ENCODE measurements around the gene IGSF9. TPM values are rescaled to one million over a fixed set of nuclear protein-coding genes. Genes with fewer than 3 reads are reported as not detected.

Gene IGSF9
- total and polyA plus RNA-seq, 8 donors = 2.0 to 36.2 (median 7.8) TPM

DNA sequence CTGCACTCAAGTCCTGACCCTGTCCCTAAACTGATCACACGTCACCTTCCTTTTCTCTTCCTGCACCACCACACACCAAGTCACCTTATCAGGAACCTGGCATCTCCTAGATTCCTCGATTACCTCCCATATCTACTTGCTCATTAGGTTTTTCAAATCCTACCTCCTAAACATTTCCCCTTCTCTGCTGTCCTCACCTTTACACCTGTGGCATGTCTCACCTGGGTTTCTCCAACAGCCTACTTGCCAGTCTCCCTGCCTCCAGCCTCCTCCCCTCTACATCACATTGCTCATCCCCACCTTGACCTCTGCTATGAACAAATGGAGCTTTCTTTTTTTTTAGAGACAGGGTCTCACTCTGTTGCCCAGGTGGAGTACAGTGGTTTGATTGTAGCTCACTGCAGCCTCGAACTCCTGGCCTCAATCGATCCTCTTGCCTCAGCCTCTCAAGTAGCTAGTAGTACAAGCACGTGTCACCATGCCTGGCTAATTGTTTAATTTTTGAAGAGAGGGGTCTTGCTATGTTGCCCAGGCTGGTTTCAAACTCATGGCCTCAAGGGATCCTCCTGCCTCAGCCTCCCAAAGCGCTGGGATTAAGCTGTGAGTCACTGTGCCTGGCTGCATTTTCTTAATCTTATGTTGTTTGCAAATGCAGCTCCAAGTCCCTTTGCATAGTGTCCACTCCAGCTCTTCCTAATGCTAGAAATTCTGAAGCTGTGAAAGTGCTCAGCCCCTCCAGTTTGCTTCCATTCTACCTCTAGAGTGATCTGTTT is 6.3 kb downstream of the IGSF9 start:
- Histone ChIP-seq H3K27me3 (peaks cover 0 to 43% (median 0%) of the 10 kb centered on the region in 3 donors), H3K36me3 (no peaks in the 10 kb centered on the region), H3K9me3 (no peaks in the 10 kb centered on the region), H3K4me1 (peaks cover 12 to 35% (median 22%) of the 10 kb centered on the region in 4 donors), H3K4me3 (no peak overlapping the region), H3K27ac (peak overlapping the region in 4 of 5 donors; percentile 54 to 80 (median 69))
- intact Hi-C loops (cut with DNase I; ENCODE audit: low total_unique reads) = no loop called here
- 71 to 88% (median 77%) methylated on average over 6 of the region's 6 CpGs for WGBS, 5 donors
- TF ChIP-seq POLR2A (IDR thresholded peaks at IDR 0.05) (no peak), EP300 (IDR thresholded peaks at IDR 0.05) (no peak), POLR2AphosphoS5 (IDR thresholded peaks at IDR 0.05) (no peak)
- TF ChIP-seq, protein P1, sequence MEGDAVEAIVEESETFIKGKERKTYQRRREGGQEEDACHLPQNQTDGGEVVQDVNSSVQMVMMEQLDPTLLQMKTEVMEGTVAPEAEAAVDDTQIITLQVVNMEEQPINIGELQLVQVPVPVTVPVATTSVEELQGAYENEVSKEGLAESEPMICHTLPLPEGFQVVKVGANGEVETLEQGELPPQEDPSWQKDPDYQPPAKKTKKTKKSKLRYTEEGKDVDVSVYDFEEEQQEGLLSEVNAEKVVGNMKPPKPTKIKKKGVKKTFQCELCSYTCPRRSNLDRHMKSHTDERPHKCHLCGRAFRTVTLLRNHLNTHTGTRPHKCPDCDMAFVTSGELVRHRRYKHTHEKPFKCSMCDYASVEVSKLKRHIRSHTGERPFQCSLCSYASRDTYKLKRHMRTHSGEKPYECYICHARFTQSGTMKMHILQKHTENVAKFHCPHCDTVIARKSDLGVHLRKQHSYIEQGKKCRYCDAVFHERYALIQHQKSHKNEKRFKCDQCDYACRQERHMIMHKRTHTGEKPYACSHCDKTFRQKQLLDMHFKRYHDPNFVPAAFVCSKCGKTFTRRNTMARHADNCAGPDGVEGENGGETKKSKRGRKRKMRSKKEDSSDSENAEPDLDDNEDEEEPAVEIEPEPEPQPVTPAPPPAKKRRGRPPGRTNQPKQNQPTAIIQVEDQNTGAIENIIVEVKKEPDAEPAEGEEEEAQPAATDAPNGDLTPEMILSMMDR (IDR thresholded peaks at IDR 0.05) = no peak
- no peak for DNase-seq

DNA sequence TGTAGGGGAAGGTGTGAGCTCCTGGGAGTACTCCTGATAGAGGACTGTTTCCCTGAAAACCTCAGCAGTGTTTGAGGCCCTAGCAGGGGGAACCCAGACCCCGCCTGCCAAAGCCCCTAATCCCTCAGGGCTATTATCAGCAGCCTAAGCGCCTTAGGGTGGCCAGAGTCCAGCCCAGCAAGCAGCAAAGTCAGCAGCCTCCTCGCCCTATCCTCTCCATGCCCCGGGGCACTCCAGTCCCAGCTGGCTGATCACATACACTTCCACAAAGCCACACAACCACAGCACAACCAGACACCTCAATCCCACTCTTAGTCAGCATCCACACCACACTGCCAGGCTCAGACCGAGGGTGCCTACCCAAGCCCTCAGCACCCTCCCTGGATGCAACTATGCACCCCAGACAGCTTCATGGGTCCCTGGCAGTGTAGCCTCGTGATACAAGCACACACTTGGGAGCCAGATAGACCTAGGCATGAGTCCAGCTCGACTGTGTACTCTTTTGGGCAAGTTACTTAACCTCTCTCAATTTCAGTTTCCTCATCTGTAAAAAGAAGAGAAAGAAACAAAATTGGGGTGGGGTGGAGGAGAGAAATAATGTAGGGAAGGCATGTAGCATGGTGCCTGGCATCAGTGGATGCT is 7.1 kb downstream of the IGSF9 start:
- intact Hi-C loops (cut with DNase I; ENCODE audit: low total_unique reads) = no loop called here

DNA sequence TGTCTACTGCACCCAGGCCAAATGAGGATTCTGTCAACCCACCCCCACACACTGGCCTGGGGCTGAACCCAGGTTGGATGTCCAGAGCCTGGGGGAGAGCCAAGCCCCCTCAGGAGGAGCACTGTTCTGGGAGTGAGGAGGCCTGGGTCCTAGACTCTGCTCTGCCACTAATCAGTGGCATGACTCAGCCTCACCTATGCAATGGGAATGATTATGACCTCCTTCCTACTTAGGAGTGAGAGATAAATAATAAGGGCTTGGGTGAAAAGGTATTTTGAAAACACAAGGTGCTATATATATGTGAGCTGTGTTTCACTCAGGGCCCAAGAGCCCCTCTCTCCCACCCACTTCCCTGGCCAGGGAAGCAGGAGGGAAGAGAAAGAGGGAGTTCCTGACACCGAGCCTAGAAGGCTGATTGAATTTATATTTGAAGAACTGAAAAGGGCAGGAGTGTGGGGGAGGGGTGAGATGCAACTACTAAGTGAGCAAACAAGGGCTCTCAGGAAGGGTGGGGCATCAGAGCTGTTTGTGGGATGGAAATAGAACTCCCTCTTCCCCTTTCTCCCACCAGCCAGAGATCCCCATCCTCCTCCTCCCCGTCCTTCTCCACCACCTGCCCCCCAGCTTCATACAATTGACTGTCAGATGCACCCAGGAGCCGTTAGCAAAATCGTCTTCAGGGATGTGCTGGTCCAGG is 8.2 kb downstream of the IGSF9 start:
- H3K36me3 ChIP-seq = no peaks in the 10 kb centered on the region
- DNase-seq = peak; percentile 57 to 84
- peak overlapping the region; percentile 21 to 74 (median 62) for H3K27ac ChIP-seq
- TF ChIP-seq POLR2AphosphoS5 (IDR thresholded peaks at IDR 0.05) (no peak), POLR2A (IDR thresholded peaks at IDR 0.05) (no peak), EP300 (IDR thresholded peaks at IDR 0.05) (no peak)
- TF ChIP-seq, protein P1 (IDR thresholded peaks at IDR 0.05) = no peak
- peaks cover 12 to 35% (median 22%) of the 10 kb centered on the region in 4 donors for H3K4me1 ChIP-seq
- intact Hi-C loops (cut with DNase I; ENCODE audit: low total_unique reads) = no loop called here
- no peak overlapping the region for H3K4me3 ChIP-seq
- no peaks in the 10 kb centered on the region for H3K9me3 ChIP-seq
- H3K27me3 ChIP-seq = peaks cover 0 to 27% (median 0%) of the 10 kb centered on the region in 3 donors
- WGBS, 5 donors = 17 to 37% (median 34%) methylated on average over 3 to 4 of the region's 4 CpGs

More for the DNA sequence above, 7.1 kb downstream of the IGSF9 start:
- no peak for TF ChIP-seq EP300 (IDR thresholded peaks at IDR 0.05)
- no peak for TF ChIP-seq POLR2A (IDR thresholded peaks at IDR 0.05)
- TF ChIP-seq POLR2AphosphoS5 (IDR thresholded peaks at IDR 0.05) = no peak
- TF ChIP-seq, protein P1 (IDR thresholded peaks at IDR 0.05) = no peak
- H3K4me3 ChIP-seq = no peak overlapping the region
- H3K9me3 ChIP-seq = no peaks in the 10 kb centered on the region
- peaks cover 12 to 35% (median 22%) of the 10 kb centered on the region in 4 donors for H3K4me1 ChIP-seq
- WGBS, 5 donors = 30 to 50% (median 41%) methylated on average over 7 of the region's 7 CpGs
- peak overlapping the region; percentile 21 to 74 (median 62) for H3K27ac ChIP-seq
- peaks cover 0 to 36% (median 0%) of the 10 kb centered on the region in 3 donors for H3K27me3 ChIP-seq
- H3K36me3 ChIP-seq = no peaks in the 10 kb centered on the region
- peak in 1 of 2 donors; percentile 56 for DNase-seq

DNA sequence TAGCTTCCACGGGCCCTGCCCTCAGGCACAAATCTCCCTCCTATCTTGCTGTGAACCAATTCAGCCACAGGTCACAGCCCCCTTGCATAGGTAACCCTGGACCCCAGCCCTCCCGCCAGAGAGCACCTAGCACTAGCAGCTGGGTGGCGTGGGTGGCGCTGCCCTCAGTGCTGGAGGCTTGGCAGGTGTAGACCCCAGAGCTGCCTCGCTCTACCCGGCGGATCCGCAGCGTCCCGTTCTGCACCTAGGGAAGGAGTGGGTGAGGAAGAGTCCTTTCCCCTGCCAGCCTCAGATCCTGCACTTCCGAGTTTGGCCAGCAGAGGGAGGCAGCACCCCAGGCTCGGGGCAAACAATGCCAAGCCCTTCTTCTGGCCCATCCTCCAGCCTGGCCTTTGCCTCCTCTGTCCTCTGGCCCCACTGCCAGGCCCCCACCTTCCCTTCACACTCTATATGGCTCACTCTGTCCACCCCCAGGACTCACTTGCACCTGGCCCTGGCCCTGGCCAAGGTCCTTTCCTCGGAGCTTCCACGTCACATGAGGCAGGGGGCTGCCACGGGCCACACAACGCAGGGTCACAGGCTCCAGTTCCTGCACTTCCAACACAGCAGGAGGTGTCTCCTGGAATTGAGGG is 9.0 kb downstream of the IGSF9 start:
- intact Hi-C loops (cut with DNase I; ENCODE audit: low total_unique reads) = no loop called here
- WGBS, 5 donors = 26 to 47% (median 31%) methylated on average over 9 to 16 of the region's 16 CpGs
- no peaks in the 10 kb centered on the region for H3K9me3 ChIP-seq
- peak in 1 of 3 donors; percentile 58 for TF ChIP-seq POLR2AphosphoS5 (IDR thresholded peaks at IDR 0.05)
- no peak for TF ChIP-seq POLR2A (IDR thresholded peaks at IDR 0.05)
- TF ChIP-seq, protein P1 (IDR thresholded peaks at IDR 0.05) = peak in 6 of 7 experiments; percentile 92 to 100 (median 98)
- TF ChIP-seq EP300 (IDR thresholded peaks at IDR 0.05) = no peak
- DNase-seq = peak; percentile 88 to 90
- H3K36me3 ChIP-seq = no peaks in the 10 kb centered on the region
- no peak overlapping the region for H3K4me3 ChIP-seq
- H3K27me3 ChIP-seq = peaks cover 0 to 19% (median 0%) of the 10 kb centered on the region in 3 donors
- H3K27ac ChIP-seq = peak overlapping the region in 4 of 5 donors; percentile 54 to 74 (median 64)
- peaks cover 12 to 35% (median 22%) of the 10 kb centered on the region in 4 donors for H3K4me1 ChIP-seq

All from stomach (tissue), 9 donors.